Right renal pelvis (tissue), 4 donors: Measurements from ENCODE around the gene TMBIM6. TPM values are rescaled to one million over a fixed set of nuclear protein-coding genes. Genes with fewer than 3 reads are reported as not detected.

ENCODE experiments used
- DNase-seq, 4 donors: peaks; one replicate each; pipeline ENCODE4 v3.0.0-alpha.2; 2013; ENCODE audit warnings: low read depth in 4 of 4, low spot score in 3 of 4, missing footprints in 1 of 4
- polyA plus RNA-seq, 4 donors: library from polyadenylated mRNA; unstranded; fragments of 120-200 nt; gene quantifications; one replicate each; pipeline ENCODE4 v1.2.1, GENCODE V29; 2013; ENCODE audit not compliant: insufficient read length in 4 of 4

Gene TMBIM6
- polyA plus RNA-seq, 4 donors: 770 to 908 (median 840) TPM

GRCh38 chr12:49794811-49795653 lies 53.7 kb downstream of the TMBIM6 start:
- no peak for DNase-seq

GRCh38 chr12:49795654-49796105 lies 54.3 kb downstream of the TMBIM6 start:
- no peak for DNase-seq

GRCh38 chr12:49796155-49796554 lies 54.8 kb downstream of the TMBIM6 start:
- no peak for DNase-seq

- DNase-seq: no peak
Measured at GRCh38 chr12:49796606-49797448, 55.5 kb downstream of the TMBIM6 start.

- DNase-seq: no peak
Measured at GRCh38 chr12:49797449-49797776, 56.1 kb downstream of the TMBIM6 start.

GRCh38 chr12:49798248-49798647 lies 56.9 kb downstream of the TMBIM6 start:
- no peak for DNase-seq

- DNase-seq: no peak
Measured at GRCh38 chr12:49798934-49799333, 57.6 kb downstream of the TMBIM6 start.

GRCh38 chr12:49800421-49801140 lies 59.2 kb downstream of the TMBIM6 start:
- DNase-seq: no peak

GRCh38 chr12:49801141-49802063 lies 60.0 kb downstream of the TMBIM6 start:
- DNase-seq: no peak

- DNase-seq: no peak
Measured at GRCh38 chr12:49803693-49804450, 62.5 kb downstream of the TMBIM6 start.

GRCh38 chr12:49804821-49805220 lies 63.5 kb downstream of the TMBIM6 start:
- DNase-seq: no peak

GRCh38 chr12:49805409-49805808 lies 64.1 kb downstream of the TMBIM6 start:
- DNase-seq: no peak

GRCh38 chr12:49806321-49806813 lies 65.0 kb downstream of the TMBIM6 start:
- DNase-seq: no peak

- DNase-seq: no peak
Measured at GRCh38 chr12:49806877-49807276, 65.5 kb downstream of the TMBIM6 start.

GRCh38 chr12:49807991-49808580 lies 66.7 kb downstream of the TMBIM6 start:
- no peak for DNase-seq

GRCh38 chr12:49808686-49809380 lies 67.5 kb downstream of the TMBIM6 start:
- no peak for DNase-seq

- no peak for DNase-seq
Measured at GRCh38 chr12:49809381-49809905, 68.1 kb downstream of the TMBIM6 start.

GRCh38 chr12:49809906-49810389 lies 68.6 kb downstream of the TMBIM6 start:
- no peak for DNase-seq
